H1 (cell line): ENCODE results near the gene GIT1. TPM values are rescaled to one million over a fixed set of nuclear protein-coding genes. Genes with fewer than 3 reads are reported as not detected.
A peak's percentile ranks its signal among the peaks of the same experiment; 100 is the strongest.

Source experiments
- CTCF ChIA-PET: fragments of 300-600 bp; sonication (Branson Sonifier 250); formaldehyde crosslinking; loops from one replicate; lab custom pipeline; 2021; ENCODE audit not compliant: partially characterized antibody; lab: Charles Lee
- POLR2A ChIA-PET: fragments of 300-600 bp; sonication (Branson Sonifier 250); formaldehyde crosslinking; loops from one replicate; lab custom pipeline; 2021; ENCODE audit warnings: inconsistent platforms; ENCODE audit not compliant: partially characterized antibody; lab: Charles Lee
- DNase-seq, 2 experiments: peaks; one replicate each; pipeline versions ENCODE4 v3.0.0 to v3.0.0-alpha.2; 2010 to 2022; ENCODE audit warnings: low spot score in 2 of 2, low read depth in 1 of 2, mixed read lengths in 1 of 2
- FAIRE-seq: peaks from 2 replicates; lab custom pipeline; 2011; peaks lifted over from hg19 to GRCh38; lab: Jason Lieb, UNC
- H2AFZ ChIP-seq: 2 replicates; pipeline ENCODE4 v1.8.1; 2012; ENCODE audit warnings: low read length, inconsistent platforms
- H2AK5ac ChIP-seq: 2 replicates; pipeline ENCODE4 v1.6.1; 2013; ENCODE audit warnings: low read depth, low read length
- H2BK120ac ChIP-seq: replicated peaks from 2 replicates; pipeline ENCODE3; 2013; ENCODE audit warnings: low read depth, low read length, inconsistent platforms
- H2BK12ac ChIP-seq: 2 replicates; pipeline ENCODE4 v1.6.1; 2013; ENCODE audit warnings: low read depth, low read length
- H2BK15ac ChIP-seq: 2 replicates; pipeline ENCODE4 v1.6.1; 2013; ENCODE audit warnings: low read length
- H2BK20ac ChIP-seq: 2 replicates; pipeline ENCODE4 v1.6.1; 2013; ENCODE audit warnings: low read length
- H2BK5ac ChIP-seq: 2 replicates; pipeline ENCODE4 v1.6.1; 2013; ENCODE audit warnings: low read depth, low read length
- H3K14ac ChIP-seq: 2 replicates; pipeline ENCODE4 v1.6.1; 2013; ENCODE audit warnings: inconsistent platforms; ENCODE audit not compliant: insufficient read length
- H3K18ac ChIP-seq: 2 replicates; pipeline ENCODE4 v1.6.1; 2013; ENCODE audit warnings: low read length; ENCODE audit errors: extremely low read depth
- H3K23ac ChIP-seq: 2 replicates; pipeline ENCODE4 v1.6.1; 2013; ENCODE audit warnings: inconsistent platforms; ENCODE audit not compliant: insufficient read length
- H3K23me2 ChIP-seq: 2 replicates; pipeline ENCODE4 v1.6.1; 2013; ENCODE audit warnings: low read depth, low read length
- H3K27ac ChIP-seq: 2 replicates; pipeline ENCODE4 v1.6.1; 2011; ENCODE audit warnings: low read depth, low read length, inconsistent platforms
- H3K27me3 ChIP-seq, 4 experiments: replicated peaks in 1 of 4; 1 replicate in 1 of 4; 2 replicates in 3 of 4; pipeline versions ENCODE4 v1.6.1 to v1.8.1; 2011 to 2013; ENCODE audit warnings: low read length in 3 of 4, mild to moderate bottlenecking in 3 of 4, inconsistent platforms in 2 of 4, mixed read lengths in 2 of 4, moderate library complexity in 1 of 4; ENCODE audit not compliant: control insufficient read depth in 3 of 4, insufficient read depth in 3 of 4; ENCODE audit errors: extremely low read depth in 1 of 4
- H3K36me3 ChIP-seq, 4 experiments: 2 replicates each; pipeline versions ENCODE4 v1.6.1 to v1.8.1; 2011 to 2013; ENCODE audit warnings: mild to moderate bottlenecking in 4 of 4, low read length in 3 of 4, moderate library complexity in 2 of 4, control low read depth in 1 of 4, inconsistent platforms in 1 of 4; ENCODE audit not compliant: insufficient read depth in 4 of 4, control insufficient read depth in 2 of 4
- H3K4ac ChIP-seq: replicated peaks from 2 replicates; pipeline ENCODE3; 2013; ENCODE audit warnings: low read length, low read depth, mixed read lengths, inconsistent platforms; ENCODE audit not compliant: insufficient read length
- H3K4me1 ChIP-seq, 4 experiments: replicated peaks in 1 of 4; 1 replicate in 1 of 4; 2 replicates in 3 of 4; pipeline versions ENCODE4 v1.6.1 to v1.8.1; 2011 to 2013; ENCODE audit warnings: low read length in 3 of 4, inconsistent platforms in 2 of 4, mixed read lengths in 1 of 4; ENCODE audit not compliant: insufficient read depth in 4 of 4, control insufficient read depth in 3 of 4
- H3K4me2 ChIP-seq, 2 experiments: 2 replicates each; pipeline versions ENCODE4 v1.6.1 to v1.8.1; 2011 to 2013; ENCODE audit warnings: low read depth in 2 of 2, low read length in 2 of 2, control low read depth in 1 of 2, inconsistent platforms in 1 of 2, mild to moderate bottlenecking in 1 of 2; ENCODE audit not compliant: insufficient read depth in 1 of 2
- H3K4me3 ChIP-seq, 4 experiments: fragments of 200-600, 300-600 bp in 1 of 4; sonication (generic), shearing (Covaris generic), sonication (Bioruptor Twin) in 1 of 4; 2 replicates each; pipeline versions ENCODE4 v1.5.1 to v1.8.1; 2011 to 2016; ENCODE audit warnings: low read length in 4 of 4, low read depth in 3 of 4, control low read depth in 2 of 4, inconsistent platforms in 2 of 4, mild to moderate bottlenecking in 2 of 4, mixed read lengths in 1 of 4, moderate library complexity in 1 of 4; ENCODE audit not compliant: insufficient read depth in 2 of 4; ENCODE audit errors: extremely low read depth in 1 of 4
- H3K56ac ChIP-seq: replicated peaks from 2 replicates; pipeline ENCODE3; 2013; ENCODE audit warnings: low read depth, mild to moderate bottlenecking, mixed read lengths, low read length, inconsistent platforms; ENCODE audit not compliant: insufficient read length
- H3K79me1 ChIP-seq: 2 replicates; pipeline ENCODE4 v1.6.1; 2013; ENCODE audit warnings: low read depth, low read length, control low read depth
- H3K79me2 ChIP-seq, 2 experiments: 2 replicates each; pipeline versions ENCODE4 v1.6.1 to v1.8.1; 2012 to 2013; ENCODE audit warnings: low read length in 2 of 2, mild to moderate bottlenecking in 2 of 2, inconsistent platforms in 1 of 2; ENCODE audit not compliant: insufficient read depth in 2 of 2, control insufficient read depth in 1 of 2
- H3K9ac ChIP-seq, 4 experiments: replicated peaks in 1 of 4; 1 replicate in 1 of 4; 2 replicates in 3 of 4; pipeline versions ENCODE4 v1.6.1 to v1.8.1; 2011 to 2013; ENCODE audit warnings: low read depth in 3 of 4, low read length in 3 of 4, control low read depth in 2 of 4, mild to moderate bottlenecking in 2 of 4, moderate library complexity in 2 of 4, inconsistent platforms in 1 of 4; ENCODE audit errors: extremely low read depth in 1 of 4
- H3K9me3 ChIP-seq, 2 experiments: 2 replicates each; pipeline versions ENCODE4 v1.6.1 to v1.8.1; 2012 to 2013; ENCODE audit warnings: mild to moderate bottlenecking in 2 of 2, moderate library complexity in 2 of 2, control low read depth in 1 of 2, inconsistent platforms in 1 of 2, low read depth in 1 of 2, low read length in 1 of 2, mixed read lengths in 1 of 2; ENCODE audit not compliant: insufficient read depth in 2 of 2
- H4K20me1 ChIP-seq, 2 experiments: replicated peaks in 1 of 2; 2 replicates each; pipeline versions ENCODE3 to v1.8.1; 2011 to 2013; ENCODE audit warnings: inconsistent platforms in 2 of 2, low read length in 2 of 2, mild to moderate bottlenecking in 1 of 2; ENCODE audit not compliant: insufficient read depth in 2 of 2, control insufficient read depth in 1 of 2
- H4K5ac ChIP-seq: 2 replicates; pipeline ENCODE4 v1.6.1; 2013; ENCODE audit warnings: low read length, low read depth, mixed read lengths, inconsistent platforms; ENCODE audit not compliant: insufficient read length
- H4K8ac ChIP-seq: 2 replicates; pipeline ENCODE4 v1.8.0; 2013; ENCODE audit warnings: mild to moderate bottlenecking, moderate library complexity, low read length, inconsistent platforms; ENCODE audit not compliant: insufficient read depth; ENCODE audit errors: extremely low read depth
- H4K91ac ChIP-seq: replicated peaks from 2 replicates; pipeline ENCODE3; 2013; ENCODE audit warnings: low read length, mixed read lengths, inconsistent platforms; ENCODE audit not compliant: insufficient read length
- CEBPB ChIP-seq: IDR thresholded peaks from 2 replicates; pipeline ENCODE4 v1.6.1; 2012; ENCODE audit warnings: low read depth, low read length
- RAD21 ChIP-seq, 2 experiments: IDR thresholded peaks in 1 of 2; conservative IDR thresholded peaks in 1 of 2; 2 replicates each; pipeline ENCODE4 v1.6.1; 2011; ENCODE audit warnings: low read depth in 2 of 2, low read length in 2 of 2, improper control_type of control experiment in 1 of 2, inconsistent platforms in 1 of 2, mild to moderate bottlenecking in 1 of 2, moderate library complexity in 1 of 2
- WGBS, 2 experiments: shearing (Covaris generic) in 1 of 2; methylation state at CpG; one replicate each; pipeline versions ENCODE4 v1.1.6 to v1.1.7; 2013 to 2015; ENCODE audit warnings: low lambda C conversion rate in 2 of 2, mixed read lengths in 2 of 2, inconsistent platforms in 1 of 2, low coverage in 1 of 2, missing lambda C conversion rate in 1 of 2; ENCODE audit not compliant: insufficient replicate concordance in 2 of 2, insufficient coverage in 1 of 2, insufficient read length in 1 of 2; ENCODE audit errors: extremely low coverage in 1 of 2, missing lambda C conversion rate in 1 of 2; 5-methylcytosine and 5-hydroxymethylcytosine counted together
- polyA plus RNA-seq, 7 experiments: library from polyadenylated mRNA; depleted of rRNA in 3 of 7; stranded (reverse) in 5 of 7; unstranded in 2 of 7; fragments of >200 nt in 5 of 7; fragments of 200-250 nt in 2 of 7; gene quantifications; 1 replicate in 5 of 7; 2 replicates in 1 of 7; 4 replicates in 1 of 7; pipeline versions ENCODE4 v1.2.1 to v1.2.3, GENCODE V29; 2011 to 2013; ENCODE audit warnings: missing spikeins in 2 of 7, mixed read lengths in 2 of 7
- total RNA-seq: library from RNA; stranded (reverse); fragmentation: NEBNext Ultra II Directional; extraction: Animal tissue kit (Norgen Biotek cat#: 25700); gene quantifications from 2 replicates; pipeline ENCODE4 v1.2.1, GENCODE V29; 2021
- TF ChIP-seq, protein P1 (sequence below), 3 experiments: IDR thresholded peaks; 1 replicate in 2 of 3; 2 replicates in 1 of 3; pipeline versions ENCODE4 v1.5.1 to v1.6.1; 2011; ENCODE audit warnings: low read length in 3 of 3, mild to moderate bottlenecking in 3 of 3, inconsistent platforms in 2 of 3, low read depth in 1 of 3, moderate library complexity in 1 of 3; ENCODE audit not compliant: insufficient read depth in 1 of 3; ENCODE audit errors: control extremely low read depth in 1 of 3

Gene GIT1
- total and polyA plus RNA-seq, 2 of the 8 experiments (the other 6 are each of a cell fraction or from before 2014, with no cell fraction given): 62.4 to 63.0 TPM

DNA sequence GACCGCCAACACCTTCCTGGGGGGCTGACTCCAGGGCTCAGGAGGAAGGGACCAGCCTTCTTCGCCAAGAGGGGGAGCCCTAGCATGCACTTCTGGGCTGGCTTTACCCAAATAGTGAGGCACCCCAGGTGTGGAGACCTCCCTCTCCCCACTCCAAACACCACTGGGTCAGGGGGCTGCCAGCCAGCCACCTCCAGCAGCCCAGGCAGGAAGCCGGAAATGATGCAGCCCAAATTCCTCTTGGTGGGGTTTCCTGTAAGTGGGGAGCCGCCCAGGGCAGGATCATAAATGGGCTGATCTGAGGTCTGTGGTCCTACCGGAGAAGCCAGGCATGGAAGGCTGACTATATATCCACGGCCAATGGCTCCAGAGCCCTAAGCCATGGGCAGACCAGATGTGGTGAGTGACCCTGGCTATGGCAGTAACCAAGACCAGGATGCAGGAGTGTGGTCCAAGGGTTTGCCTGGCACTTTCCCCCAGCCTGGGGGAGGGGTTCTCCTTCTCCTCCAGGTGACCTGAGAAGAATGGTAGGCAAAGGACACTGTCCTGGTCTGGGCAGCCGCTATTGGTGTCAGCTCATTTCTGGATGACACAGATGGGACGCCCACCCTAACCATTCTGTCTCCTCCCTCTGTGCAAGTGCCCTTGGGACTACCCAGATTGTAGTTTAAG lies 4.2 kb downstream of the GIT1 start:
- no peak overlapping the region for H3K27ac ChIP-seq
- H3K23me2 ChIP-seq: peaks cover 13% of the 10 kb centered on the region; the same call in 1 of the 2 replicates
- ChIA-PET POLR2A (interaction anchor here (1.0 to 1.5 kb wide), 2 partner anchors 14 to 291 kb away, joined by 3 to 6 read pairs; partner anchors contain the start of gene NUFIP2), CTCF (interaction anchor here (0.6 to 14.8 kb wide), 6 partner anchors 9 to 307 kb away, joined by 3 to 193 read pairs (median 6); partner anchors contain the start of genes ABHD15, CORO6 and TP53I13)
- H3K14ac ChIP-seq: no peak overlapping the region
- H4K20me1 ChIP-seq: peaks cover 15 to 36% of the 10 kb centered on the region in 2 experiments
- no peak overlapping the region for H4K5ac ChIP-seq
- no peak overlapping the region for H3K23ac ChIP-seq
- H2BK5ac ChIP-seq: peak overlapping the region; percentile 86
- no peak overlapping the region for H2BK120ac ChIP-seq
- no peak overlapping the region; a peak in 1 of 4 replicates for H3K4me2 ChIP-seq
- H3K79me1 ChIP-seq: peaks cover 19% of the 10 kb centered on the region
- peak overlapping the region; percentile 86; the same call in 1 of the 2 replicates for H2AK5ac ChIP-seq
- 80% methylated on average over 8 of the region's 8 CpGs; no CpG with 5 or more reads in 1 of the 2 experiments for WGBS, 2 experiments
- H3K18ac ChIP-seq: peak overlapping the region; percentile 51; the same call in 1 of the 2 replicates
- peak overlapping the region; percentile 90; the same call in 1 of the 2 replicates for H2BK15ac ChIP-seq
- peaks cover 0 to 6% (median 3%) of the 10 kb centered on the region in 4 experiments; a peak in 2 of 7 replicates for H3K27me3 ChIP-seq
- peak; percentile 17 to 37; a peak in 3 of 4 replicates for TF ChIP-seq RAD21 (IDR thresholded peaks at IDR 0.05 in 1 of 2, conservative IDR thresholded peaks at IDR 0.05 in 1 of 2; ENCODE audit: low read depth in 2 of 2, low read length in 2 of 2)
- no peak for TF ChIP-seq CEBPB
- TF ChIP-seq, protein P1, sequence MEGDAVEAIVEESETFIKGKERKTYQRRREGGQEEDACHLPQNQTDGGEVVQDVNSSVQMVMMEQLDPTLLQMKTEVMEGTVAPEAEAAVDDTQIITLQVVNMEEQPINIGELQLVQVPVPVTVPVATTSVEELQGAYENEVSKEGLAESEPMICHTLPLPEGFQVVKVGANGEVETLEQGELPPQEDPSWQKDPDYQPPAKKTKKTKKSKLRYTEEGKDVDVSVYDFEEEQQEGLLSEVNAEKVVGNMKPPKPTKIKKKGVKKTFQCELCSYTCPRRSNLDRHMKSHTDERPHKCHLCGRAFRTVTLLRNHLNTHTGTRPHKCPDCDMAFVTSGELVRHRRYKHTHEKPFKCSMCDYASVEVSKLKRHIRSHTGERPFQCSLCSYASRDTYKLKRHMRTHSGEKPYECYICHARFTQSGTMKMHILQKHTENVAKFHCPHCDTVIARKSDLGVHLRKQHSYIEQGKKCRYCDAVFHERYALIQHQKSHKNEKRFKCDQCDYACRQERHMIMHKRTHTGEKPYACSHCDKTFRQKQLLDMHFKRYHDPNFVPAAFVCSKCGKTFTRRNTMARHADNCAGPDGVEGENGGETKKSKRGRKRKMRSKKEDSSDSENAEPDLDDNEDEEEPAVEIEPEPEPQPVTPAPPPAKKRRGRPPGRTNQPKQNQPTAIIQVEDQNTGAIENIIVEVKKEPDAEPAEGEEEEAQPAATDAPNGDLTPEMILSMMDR (IDR thresholded peaks at IDR 0.05; ENCODE audit: control extremely low read depth in 1 of 3, insufficient read depth in 1 of 3, low read depth in 1 of 3, low read length in 3 of 3): peak; percentile 35 to 72 (median 53)
- H3K9me3 ChIP-seq: no peaks in the 10 kb centered on the region
- no peak overlapping the region for H3K9ac ChIP-seq
- peaks cover 0 to 42% of the 10 kb centered on the region in 2 experiments; a peak in 2 of 4 replicates for H3K79me2 ChIP-seq
- FAIRE-seq (no peak), DNase-seq (no peak)
- 0 out of 8 replicates have a peak, but pooled peaks cover 0 to 6% (median 1%) of the 10 kb centered on the region in 4 experiments for H3K36me3 ChIP-seq
- no peak overlapping the region for H3K4me3 ChIP-seq
- H3K4me1 ChIP-seq: peaks cover 7 to 31% (median 25%) of the 10 kb centered on the region in 4 experiments
- H4K8ac ChIP-seq: no peak overlapping the region
- no peak overlapping the region for H2AFZ ChIP-seq
- H2BK12ac ChIP-seq: peak overlapping the region; percentile 99; the same call in 1 of the 2 replicates
- H3K4ac ChIP-seq: peak overlapping the region; percentile 75
- no peak overlapping the region for H3K56ac ChIP-seq
- no peak overlapping the region for H4K91ac ChIP-seq
- H2BK20ac ChIP-seq: peak overlapping the region; percentile 21; the same call in 1 of the 2 replicates
